Neural cell (in vitro differentiated cells): ENCODE measurements around the gene ABHD17A. TPM values are rescaled to one million over a fixed set of nuclear protein-coding genes. Genes with fewer than 3 reads are reported as not detected.
A peak's percentile ranks its signal among the peaks of the same experiment; 100 is the strongest.

Experiments
- H2AFZ ChIP-seq: fragments of 200-600, 300-800 bp; sonication (generic), shearing (Covaris generic); 2 replicates; pipeline ENCODE4 v1.6.0; 2014; ENCODE audit warnings: low read depth, mild to moderate bottlenecking, antibody characterized with exemption, low read length, moderate library complexity
- H3F3A ChIP-seq: fragments of 200-600 bp; shearing (Covaris generic); 2 replicates; pipeline ENCODE4 v1.6.1; 2016; ENCODE audit warnings: mild to moderate bottlenecking, moderate library complexity, mixed read lengths, antibody characterized with exemption, low read length; ENCODE audit not compliant: insufficient read depth, poor library complexity, severe bottlenecking
- H3K27ac ChIP-seq: fragments of 200-600, 300-800 bp; sonication (generic), shearing (Covaris generic); 2 replicates; pipeline ENCODE4 v1.5.1; 2014; ENCODE audit warnings: mild to moderate bottlenecking, low read length, moderate library complexity
- H3K27me3 ChIP-seq: fragments of 300-800, 200-600 bp; sonication (generic), shearing (Covaris generic); 2 replicates; pipeline ENCODE4 v1.6.0; 2014; ENCODE audit warnings: mild to moderate bottlenecking, low read depth, low read length, moderate library complexity; ENCODE audit not compliant: insufficient read depth
- H3K36me3 ChIP-seq: fragments of 300-800, 200-600 bp; sonication (generic), shearing (Covaris generic); 2 replicates; pipeline ENCODE4 v1.5.1; 2014; ENCODE audit warnings: mild to moderate bottlenecking, antibody characterized with exemption, low read length, moderate library complexity; ENCODE audit not compliant: insufficient read depth
- H3K4me2 ChIP-seq: fragments of 300-800, 200-600 bp; sonication (generic), shearing (Covaris generic); 2 replicates; pipeline ENCODE4 v1.6.0; 2014; ENCODE audit warnings: mild to moderate bottlenecking, low read length
- H3K4me3 ChIP-seq: fragments of 300-800, 200-600 bp; sonication (generic), shearing (Covaris generic); 2 replicates; pipeline ENCODE4 v1.5.1; 2014; ENCODE audit warnings: mild to moderate bottlenecking, low read length, moderate library complexity
- H3K79me2 ChIP-seq: fragments of 200-600 bp; shearing (Covaris generic); replicated peaks from 2 replicates; pipeline ENCODE4 v1.6.0; 2014; ENCODE audit warnings: mild to moderate bottlenecking, low read length, moderate library complexity; ENCODE audit not compliant: insufficient read depth
- H3K9ac ChIP-seq: fragments of 300-800, 200-600 bp; sonication (generic), shearing (Covaris generic); 2 replicates; pipeline ENCODE4 v1.6.1; 2016; ENCODE audit warnings: mild to moderate bottlenecking, low read length, mixed read lengths
- H3K9me2 ChIP-seq: fragments of 200-600 bp; shearing (Covaris generic); 2 replicates; pipeline ENCODE4 v1.6.1; 2016; ENCODE audit warnings: mild to moderate bottlenecking, low read length, mixed read lengths; ENCODE audit not compliant: insufficient read depth
- H3K9me3 ChIP-seq: fragments of 200-600, 300-800 bp; sonication (generic), shearing (Covaris generic); 2 replicates; pipeline ENCODE4 v1.6.1; 2016; ENCODE audit warnings: mild to moderate bottlenecking, mixed run types, low read length, moderate library complexity, mixed read lengths
- H4K20me1 ChIP-seq: fragments of 200-600 bp; shearing (Covaris generic); 2 replicates; pipeline ENCODE4 v1.6.1; 2016; ENCODE audit warnings: mild to moderate bottlenecking, mixed run types; ENCODE audit not compliant: insufficient read depth
- EP300 ChIP-seq: fragments of 450-650 bp; conservative IDR thresholded peaks from 2 replicates; pipeline ENCODE4 v1.6.1; 2014; ENCODE audit warnings: antibody characterized with exemption, mild to moderate bottlenecking, moderate library complexity; ENCODE audit not compliant: poor library complexity, severe bottlenecking
- EZH2 ChIP-seq: fragments of 200-600, 300-800 bp; shearing (Covaris generic), sonication (generic); IDR thresholded peaks from 2 replicates; pipeline ENCODE4 v1.6.1; 2014; ENCODE audit warnings: antibody characterized with exemption, low read length, borderline replicate concordance, mild to moderate bottlenecking; ENCODE audit not compliant: insufficient read depth, poor library complexity, severe bottlenecking
- MXI1 ChIP-seq: fragments of 450-650 bp; conservative IDR thresholded peaks from 2 replicates; pipeline ENCODE4 v1.6.1; 2014; ENCODE audit warnings: antibody characterized with exemption, mild to moderate bottlenecking; ENCODE audit not compliant: poor library complexity, severe bottlenecking
- POLR2AphosphoS5 ChIP-seq: IDR thresholded peaks from 2 replicates; pipeline ENCODE4 v1.6.1; 2012
- RAD21 ChIP-seq: fragments of 450-650 bp; conservative IDR thresholded peaks from 2 replicates; pipeline ENCODE4 v1.6.1; 2014; ENCODE audit warnings: antibody characterized with exemption, mild to moderate bottlenecking, moderate library complexity
- SMC3 ChIP-seq: fragments of 450-650 bp; conservative IDR thresholded peaks from 2 replicates; pipeline ENCODE4 v1.6.1; 2014; ENCODE audit warnings: antibody characterized with exemption, mild to moderate bottlenecking, moderate library complexity; ENCODE audit not compliant: poor library complexity
- TAF1 ChIP-seq: IDR thresholded peaks from 2 replicates; pipeline ENCODE4 v1.6.1; 2012; ENCODE audit warnings: low read depth
- polyA plus RNA-seq: library from polyadenylated mRNA; depleted of rRNA; stranded (reverse); fragments of >200 nt; gene quantifications from 2 replicates; pipeline ENCODE4 v1.2.3, GENCODE V29; 2014
- TF ChIP-seq, protein P1 (sequence below): IDR thresholded peaks from 2 replicates; pipeline ENCODE4 v1.6.1; 2012; ENCODE audit warnings: borderline replicate concordance
- TF ChIP-seq, protein P2 (sequence below): fragments of 450-650 bp; IDR thresholded peaks from 2 replicates; pipeline ENCODE4 v1.5.1; 2014; ENCODE audit warnings: antibody characterized with exemption, mild to moderate bottlenecking, moderate library complexity; ENCODE audit not compliant: poor library complexity, severe bottlenecking

Gene ABHD17A
- polyA plus RNA-seq, 1 donor from 2014 or later, result 116 TPM

DNA sequence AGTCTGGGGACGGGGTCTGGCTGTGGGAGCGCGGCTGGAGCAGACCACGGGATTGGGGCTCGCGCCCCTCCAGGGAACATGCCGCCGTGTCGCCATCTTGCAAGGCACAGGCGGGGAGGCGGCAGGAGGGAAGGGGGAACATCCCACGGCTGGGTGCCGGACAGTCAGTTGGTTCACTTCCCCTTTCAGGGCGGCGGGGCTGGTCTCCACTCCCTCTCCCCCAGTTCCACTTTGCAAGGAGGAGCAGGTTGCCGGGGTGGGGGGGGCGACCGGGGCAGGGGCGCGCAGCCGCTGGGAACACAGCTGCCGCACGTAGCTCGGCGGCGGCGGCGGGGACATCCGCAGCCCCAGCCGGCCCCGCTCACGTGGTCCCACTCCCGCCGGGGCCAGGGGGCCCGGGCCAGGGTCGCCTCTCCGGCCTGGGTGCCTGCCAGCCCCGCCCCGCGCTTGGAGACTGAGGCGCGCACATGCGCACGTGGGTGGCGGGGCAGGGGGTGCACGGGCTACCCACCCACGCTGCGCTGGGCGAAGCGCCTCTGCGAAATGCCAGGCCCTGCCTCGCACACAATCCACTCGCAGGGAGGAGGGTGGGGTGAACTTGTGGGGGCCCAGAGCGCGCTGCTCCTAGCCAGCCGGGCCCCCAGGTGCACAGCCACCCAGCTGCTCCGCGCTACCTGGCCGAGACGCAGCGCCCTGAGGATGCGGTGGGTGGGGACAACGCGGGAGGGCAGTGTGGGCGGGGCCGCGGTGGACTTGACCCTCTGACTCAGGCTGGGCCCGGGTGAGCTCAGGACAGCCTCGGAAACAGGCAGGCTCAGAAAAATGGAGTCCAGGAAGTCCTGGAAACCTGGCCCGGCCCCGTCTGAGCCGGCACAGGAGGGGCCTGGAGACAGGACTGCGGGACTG lies 28.3 kb downstream of the ABHD17A start:
- Histone ChIP-seq H3K9ac (peak overlapping the region; percentile 16), H3K36me3 (no peaks in the 10 kb centered on the region), H3K4me2 (no peak overlapping the region), H4K20me1 (no peaks in the 10 kb centered on the region), H3K9me3 (no peaks in the 10 kb centered on the region), H3F3A (no peaks in the 10 kb centered on the region), H3K79me2 (no peaks in the 10 kb centered on the region), H3K4me3 (peak overlapping the region; percentile 48), H3K9me2 (no peaks in the 10 kb centered on the region), H3K27me3 (peaks cover 19% of the 10 kb centered on the region), H2AFZ (no peak overlapping the region), H3K27ac (no peak overlapping the region)
- TF ChIP-seq MXI1, result peak; percentile 22
- no peak for TF ChIP-seq SMC3
- no peak for TF ChIP-seq TAF1
- no peak for TF ChIP-seq RAD21

DNA sequence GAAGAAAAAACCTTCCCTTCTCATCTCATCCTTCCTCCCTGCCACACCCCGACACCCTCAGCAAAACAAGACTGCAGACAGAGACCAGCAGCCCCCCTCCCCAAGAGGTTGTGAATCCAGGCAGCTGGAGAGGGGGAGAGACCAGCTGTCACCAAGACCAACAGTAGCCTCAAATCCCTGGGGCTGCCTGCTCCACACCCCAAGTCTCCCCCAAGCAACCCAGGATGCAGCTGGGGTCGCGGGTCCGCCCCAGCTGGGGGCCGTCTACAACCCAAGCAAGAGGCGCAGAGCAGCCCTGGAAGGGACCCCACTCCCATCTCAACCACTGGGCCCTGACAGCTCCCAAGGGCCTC lies 29.0 kb downstream of the ABHD17A start:
- no peaks in the 10 kb centered on the region for H3F3A ChIP-seq
- no peaks in the 10 kb centered on the region for H3K9me2 ChIP-seq
- no peak overlapping the region for H3K27ac ChIP-seq
- no peaks in the 10 kb centered on the region for H3K79me2 ChIP-seq
- no peaks in the 10 kb centered on the region for H3K9me3 ChIP-seq
- H3K9ac ChIP-seq, result no peak overlapping the region
- H4K20me1 ChIP-seq, result no peaks in the 10 kb centered on the region
- no peak overlapping the region for H2AFZ ChIP-seq
- no peak for TF ChIP-seq EP300
- TF ChIP-seq, protein P1, sequence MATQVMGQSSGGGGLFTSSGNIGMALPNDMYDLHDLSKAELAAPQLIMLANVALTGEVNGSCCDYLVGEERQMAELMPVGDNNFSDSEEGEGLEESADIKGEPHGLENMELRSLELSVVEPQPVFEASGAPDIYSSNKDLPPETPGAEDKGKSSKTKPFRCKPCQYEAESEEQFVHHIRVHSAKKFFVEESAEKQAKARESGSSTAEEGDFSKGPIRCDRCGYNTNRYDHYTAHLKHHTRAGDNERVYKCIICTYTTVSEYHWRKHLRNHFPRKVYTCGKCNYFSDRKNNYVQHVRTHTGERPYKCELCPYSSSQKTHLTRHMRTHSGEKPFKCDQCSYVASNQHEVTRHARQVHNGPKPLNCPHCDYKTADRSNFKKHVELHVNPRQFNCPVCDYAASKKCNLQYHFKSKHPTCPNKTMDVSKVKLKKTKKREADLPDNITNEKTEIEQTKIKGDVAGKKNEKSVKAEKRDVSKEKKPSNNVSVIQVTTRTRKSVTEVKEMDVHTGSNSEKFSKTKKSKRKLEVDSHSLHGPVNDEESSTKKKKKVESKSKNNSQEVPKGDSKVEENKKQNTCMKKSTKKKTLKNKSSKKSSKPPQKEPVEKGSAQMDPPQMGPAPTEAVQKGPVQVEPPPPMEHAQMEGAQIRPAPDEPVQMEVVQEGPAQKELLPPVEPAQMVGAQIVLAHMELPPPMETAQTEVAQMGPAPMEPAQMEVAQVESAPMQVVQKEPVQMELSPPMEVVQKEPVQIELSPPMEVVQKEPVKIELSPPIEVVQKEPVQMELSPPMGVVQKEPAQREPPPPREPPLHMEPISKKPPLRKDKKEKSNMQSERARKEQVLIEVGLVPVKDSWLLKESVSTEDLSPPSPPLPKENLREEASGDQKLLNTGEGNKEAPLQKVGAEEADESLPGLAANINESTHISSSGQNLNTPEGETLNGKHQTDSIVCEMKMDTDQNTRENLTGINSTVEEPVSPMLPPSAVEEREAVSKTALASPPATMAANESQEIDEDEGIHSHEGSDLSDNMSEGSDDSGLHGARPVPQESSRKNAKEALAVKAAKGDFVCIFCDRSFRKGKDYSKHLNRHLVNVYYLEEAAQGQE, result no peak
- TF ChIP-seq POLR2AphosphoS5, result no peak
- no peak for TF ChIP-seq RAD21
- TF ChIP-seq MXI1, result no peak
- TF ChIP-seq TAF1, result no peak
- TF ChIP-seq EZH2, result no peak
- no peak for TF ChIP-seq SMC3
- TF ChIP-seq, protein P2, sequence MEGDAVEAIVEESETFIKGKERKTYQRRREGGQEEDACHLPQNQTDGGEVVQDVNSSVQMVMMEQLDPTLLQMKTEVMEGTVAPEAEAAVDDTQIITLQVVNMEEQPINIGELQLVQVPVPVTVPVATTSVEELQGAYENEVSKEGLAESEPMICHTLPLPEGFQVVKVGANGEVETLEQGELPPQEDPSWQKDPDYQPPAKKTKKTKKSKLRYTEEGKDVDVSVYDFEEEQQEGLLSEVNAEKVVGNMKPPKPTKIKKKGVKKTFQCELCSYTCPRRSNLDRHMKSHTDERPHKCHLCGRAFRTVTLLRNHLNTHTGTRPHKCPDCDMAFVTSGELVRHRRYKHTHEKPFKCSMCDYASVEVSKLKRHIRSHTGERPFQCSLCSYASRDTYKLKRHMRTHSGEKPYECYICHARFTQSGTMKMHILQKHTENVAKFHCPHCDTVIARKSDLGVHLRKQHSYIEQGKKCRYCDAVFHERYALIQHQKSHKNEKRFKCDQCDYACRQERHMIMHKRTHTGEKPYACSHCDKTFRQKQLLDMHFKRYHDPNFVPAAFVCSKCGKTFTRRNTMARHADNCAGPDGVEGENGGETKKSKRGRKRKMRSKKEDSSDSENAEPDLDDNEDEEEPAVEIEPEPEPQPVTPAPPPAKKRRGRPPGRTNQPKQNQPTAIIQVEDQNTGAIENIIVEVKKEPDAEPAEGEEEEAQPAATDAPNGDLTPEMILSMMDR, result no peak
- H3K36me3 ChIP-seq, result no peaks in the 10 kb centered on the region
- H3K27me3 ChIP-seq, result peaks cover 13% of the 10 kb centered on the region
- H3K4me2 ChIP-seq, result no peak overlapping the region
- H3K4me3 ChIP-seq, result no peak overlapping the region
